Measurements from ENCODE around the gene SLX4IP. TPM values are rescaled to one million over a fixed set of nuclear protein-coding genes. Genes with fewer than 3 reads are reported as not detected.

Gene SLX4IP
- total RNA-seq, 1 donor from 2014 or later: 6.8 TPM

GRCh38 chr20:10404959-10405530 is 30.1 kb upstream of the SLX4IP start:
- TF ChIP-seq CTCF (IDR thresholded peaks at IDR 0.05; ENCODE audit: unreplicated experiment): no peak
- no peaks in the 10 kb centered on the region for H3K4me1 Mint-ChIP-seq (ENCODE audit: unreplicated experiment)
- no peak overlapping the region for H3K4me3 Mint-ChIP-seq (ENCODE audit: unreplicated experiment)
- no peaks in the 10 kb centered on the region for H3K27me3 Mint-ChIP-seq (ENCODE audit: unreplicated experiment)
- H3K27ac Mint-ChIP-seq (ENCODE audit: unreplicated experiment): no peak overlapping the region
- DNase-seq (ENCODE audit: low spot score): no peak
- no peaks in the 10 kb centered on the region for H3K9me3 Mint-ChIP-seq (ENCODE audit: unreplicated experiment)
- no peaks in the 10 kb centered on the region for H3K36me3 Mint-ChIP-seq (ENCODE audit: low read depth, unreplicated experiment)

- Mint-ChIP-seq H3K27me3 (ENCODE audit: unreplicated experiment) (no peaks in the 10 kb centered on the region), H3K36me3 (ENCODE audit: low read depth, unreplicated experiment) (no peaks in the 10 kb centered on the region), H3K4me3 (ENCODE audit: unreplicated experiment) (no peak overlapping the region), H3K9me3 (ENCODE audit: unreplicated experiment) (no peaks in the 10 kb centered on the region), H3K4me1 (ENCODE audit: unreplicated experiment) (no peaks in the 10 kb centered on the region), H3K27ac (ENCODE audit: unreplicated experiment) (no peak overlapping the region)
- no peak for TF ChIP-seq CTCF (IDR thresholded peaks at IDR 0.05; ENCODE audit: unreplicated experiment)
- no peak for DNase-seq (ENCODE audit: low spot score)
Measured at GRCh38 chr20:10408108-10408813, 26.8 kb upstream of the SLX4IP start.

GRCh38 chr20:10411673-10412072 is 23.4 kb upstream of the SLX4IP start:
- no peak for DNase-seq (ENCODE audit: low spot score)
- no peak overlapping the region for H3K4me3 Mint-ChIP-seq (ENCODE audit: unreplicated experiment)
- TF ChIP-seq CTCF (IDR thresholded peaks at IDR 0.05; ENCODE audit: unreplicated experiment): no peak
- H3K36me3 Mint-ChIP-seq (ENCODE audit: low read depth, unreplicated experiment): no peaks in the 10 kb centered on the region
- H3K27me3 Mint-ChIP-seq (ENCODE audit: unreplicated experiment): no peaks in the 10 kb centered on the region
- H3K4me1 Mint-ChIP-seq (ENCODE audit: unreplicated experiment): peaks cover 5% of the 10 kb centered on the region
- no peak overlapping the region for H3K27ac Mint-ChIP-seq (ENCODE audit: unreplicated experiment)
- no peaks in the 10 kb centered on the region for H3K9me3 Mint-ChIP-seq (ENCODE audit: unreplicated experiment)

GRCh38 chr20:10412591-10413408 is 22.3 kb upstream of the SLX4IP start:
- Mint-ChIP-seq H3K27me3 (ENCODE audit: unreplicated experiment) (no peaks in the 10 kb centered on the region), H3K9me3 (ENCODE audit: unreplicated experiment) (no peaks in the 10 kb centered on the region), H3K36me3 (ENCODE audit: low read depth, unreplicated experiment) (no peaks in the 10 kb centered on the region), H3K4me3 (ENCODE audit: unreplicated experiment) (no peak overlapping the region), H3K4me1 (ENCODE audit: unreplicated experiment) (peaks cover 7% of the 10 kb centered on the region), H3K27ac (ENCODE audit: unreplicated experiment) (no peak overlapping the region)
- no peak for TF ChIP-seq CTCF (IDR thresholded peaks at IDR 0.05; ENCODE audit: unreplicated experiment)
- DNase-seq (ENCODE audit: low spot score): no peak

Measured in endothelial cell (in vitro differentiated cells).